Sigmoid colon (tissue), 7 donors: ENCODE data around the gene GGT6. TPM values are rescaled to one million over a fixed set of nuclear protein-coding genes. Genes with fewer than 3 reads are reported as not detected.
A peak's percentile ranks its signal among the peaks of the same experiment; 100 is the strongest.

ENCODE experiments used
- DNase-seq: peaks from one replicate; pipeline ENCODE4 v3.0.0-alpha.2; 2019
- H3K27ac ChIP-seq, 4 donors: fragments of 200-600 bp; sonication (generic); one replicate each; pipeline ENCODE4 v1.5.1; 2016 to 2019; ENCODE audit warnings: mild to moderate bottlenecking in 1 of 4
- H3K27me3 ChIP-seq, 3 donors: fragments of 200-600 bp; sonication (generic); one replicate each; pipeline ENCODE4 v1.5.1; 2019; ENCODE audit warnings: mild to moderate bottlenecking in 1 of 3
- H3K36me3 ChIP-seq, 4 donors: fragments of 200-600 bp; sonication (generic); one replicate each; pipeline ENCODE4 v1.5.1; 2016 to 2019
- H3K4me1 ChIP-seq, 4 donors: fragments of 200-600 bp; sonication (generic); one replicate each; pipeline ENCODE4 v1.5.1; 2017 to 2019
- H3K4me3 ChIP-seq, 4 donors: fragments of 200-600 bp; sonication (generic); one replicate each; pipeline ENCODE4 v1.5.1; 2017 to 2019; ENCODE audit warnings: mild to moderate bottlenecking in 2 of 4, moderate library complexity in 1 of 4
- H3K9me3 ChIP-seq, 4 donors: fragments of 200-600 bp in 3 of 4; sonication (generic) in 3 of 4; one replicate each; pipeline versions ENCODE4 v1.5.1 to v1.6.1; 2013 to 2019
- CTCF ChIP-seq, 4 experiments: fragments of 450-650 bp in 3 of 4; fragments of 200-600 bp in 1 of 4; IDR thresholded peaks; one replicate each; pipeline ENCODE4 v1.5.1; 2016 to 2019; ENCODE audit warnings: antibody characterized with exemption in 4 of 4, mild to moderate bottlenecking in 3 of 4, moderate library complexity in 2 of 4
- EP300 ChIP-seq, 4 donors: sonication (generic); formaldehyde crosslinking; IDR thresholded peaks; one replicate each; pipeline ENCODE4 v1.6.1; 2017; ENCODE audit warnings: antibody characterized with exemption in 4 of 4
- POLR2A ChIP-seq, 2 donors: fragments of 450-650 bp; IDR thresholded peaks; one replicate each; pipeline ENCODE4 v1.6.1; 2016; ENCODE audit warnings: antibody characterized with exemption in 2 of 2, mild to moderate bottlenecking in 2 of 2, moderate library complexity in 2 of 2
- POLR2AphosphoS5 ChIP-seq, 4 donors: sonication (generic); formaldehyde crosslinking; IDR thresholded peaks; one replicate each; pipeline ENCODE4 v1.6.1; 2017; ENCODE audit warnings: antibody characterized with exemption in 4 of 4
- WGBS, 2 donors: extraction: QIAGEN DNeasy Blood & Tissue Kit; methylation state at CpG; one replicate each; pipeline ENCODE4 v1.1.7; 2013; 5-methylcytosine and 5-hydroxymethylcytosine counted together
- intact Hi-C: fragments of 100-400 bp; cut with DNase I; formaldehyde crosslinking; loops from one replicate; pipeline ENCODE4 v1.15.1; 2023
- polyA plus RNA-seq, 3 donors: library from polyadenylated mRNA; stranded (reverse); fragments of 200-250 nt; gene quantifications; one replicate each; pipeline ENCODE4 v1.2.3, GENCODE V29; 2013
- total RNA-seq, 4 donors: library from RNA; depleted of rRNA; stranded (reverse); fragments of >200 nt; gene quantifications; one replicate each; pipeline ENCODE4 v1.1.0, GENCODE V29; 2016
- donor health status: healthy with polysubstance abuse.
- donor health status: Bipolar disorder and iron deficiency.
- donor health status: healthy.

GGT6 gene
- total and polyA plus RNA-seq, 7 donors = 0.71 to 94.4 (median 22.2) TPM; not detected in 2

GRCh38 chr17:4584917-4585637, 24.7 kb upstream of the GGT6 start:
- TF ChIP-seq POLR2AphosphoS5 (IDR thresholded peaks at IDR 0.05) (no peak), POLR2A (IDR thresholded peaks at IDR 0.05) (no peak), EP300 (IDR thresholded peaks at IDR 0.05) (no peak), CTCF (IDR thresholded peaks at IDR 0.05) (no peak)
- peaks cover 17 to 45% (median 37%) of the 10 kb centered on the region in 3 donors for H3K27me3 ChIP-seq
- DNase-seq = no peak
- H3K4me3 ChIP-seq = peak overlapping the region in 3 of 4 donors; percentile 27 to 50 (median 50)
- H3K27ac ChIP-seq = peak overlapping the region in 1 of 4 donors; percentile 73
- no peaks in the 10 kb centered on the region for H3K9me3 ChIP-seq
- H3K4me1 ChIP-seq = peaks cover 0 to 17% (median 15%) of the 10 kb centered on the region in 4 donors
- intact Hi-C loops = no loop called here
- 6 to 23% methylated on average over 57 of the region's 57 CpGs for WGBS, 2 donors
- no peaks in the 10 kb centered on the region for H3K36me3 ChIP-seq

- intact Hi-C loops = no loop called here
- Histone ChIP-seq H3K4me1 (peaks cover 0 to 17% (median 15%) of the 10 kb centered on the region in 4 donors), H3K36me3 (no peaks in the 10 kb centered on the region), H3K27me3 (peaks cover 17 to 45% (median 37%) of the 10 kb centered on the region in 3 donors), H3K27ac (peak within 1 kb of the TSS in 2 of 4 donors; percentile 10 to 73), H3K9me3 (no peaks in the 10 kb centered on the region), H3K4me3 (peak within 1 kb of the TSS; percentile 17 to 50 (median 38))
- WGBS, 2 donors = 1% methylated on average over 100 of the region's 100 CpGs
- TF ChIP-seq CTCF (IDR thresholded peaks at IDR 0.05) (no peak), POLR2AphosphoS5 (IDR thresholded peaks at IDR 0.05) (no peak), POLR2A (IDR thresholded peaks at IDR 0.05) (no peak), EP300 (IDR thresholded peaks at IDR 0.05) (no peak)
- peak; percentile 73 for DNase-seq
Observed at GRCh38 chr17:4584101-4584916, 23.9 kb upstream of the GGT6 start, which contains the start of gene SMTNL2. Gene SMTNL2 (plus strand): TSS chr17:4584529. CDS start chr17:4584606, 77 bp downstream.

- no peaks in the 10 kb centered on the region for H3K36me3 ChIP-seq
- peaks cover 0 to 17% (median 15%) of the 10 kb centered on the region in 4 donors for H3K4me1 ChIP-seq
- TF ChIP-seq POLR2AphosphoS5 (IDR thresholded peaks at IDR 0.05) (no peak), EP300 (IDR thresholded peaks at IDR 0.05) (no peak), CTCF (IDR thresholded peaks at IDR 0.05) (no peak), POLR2A (IDR thresholded peaks at IDR 0.05) (no peak)
- DNase-seq = no peak
- 20 to 27% methylated on average over 12 of the region's 12 CpGs for WGBS, 2 donors
- H3K27me3 ChIP-seq = peaks cover 17 to 45% (median 37%) of the 10 kb centered on the region in 3 donors
- H3K4me3 ChIP-seq = peak overlapping the region; percentile 17 to 50 (median 38)
- H3K27ac ChIP-seq = peak overlapping the region in 1 of 4 donors; percentile 73
- intact Hi-C loops = no loop called here
- no peaks in the 10 kb centered on the region for H3K9me3 ChIP-seq
Observed at GRCh38 chr17:4583782-4584100, 23.4 kb upstream of the GGT6 start.

GRCh38 chr17:4583206-4583605, 22.8 kb upstream of the GGT6 start:
- Histone ChIP-seq H3K4me1 (peaks cover 0 to 17% (median 15%) of the 10 kb centered on the region in 4 donors), H3K9me3 (no peaks in the 10 kb centered on the region), H3K27ac (no peak overlapping the region), H3K4me3 (no peak overlapping the region), H3K27me3 (peaks cover 17 to 45% (median 37%) of the 10 kb centered on the region in 3 donors), H3K36me3 (no peaks in the 10 kb centered on the region)
- DNase-seq = no peak
- intact Hi-C loops = no loop called here
- TF ChIP-seq POLR2AphosphoS5 (IDR thresholded peaks at IDR 0.05) (no peak), POLR2A (IDR thresholded peaks at IDR 0.05) (no peak), EP300 (IDR thresholded peaks at IDR 0.05) (no peak), CTCF (IDR thresholded peaks at IDR 0.05) (no peak)
- WGBS, 2 donors = 80 to 81% methylated on average over 3 of the region's 3 CpGs
